ENCODE results near the gene KIF6.
"Not testable (repeated sequence)": the region's sequence is repeated elsewhere in the genome, so short reads cannot be mapped to it uniquely, and the experiment has no call there.

The KIF6 gene

GRCh38 chr6:39499053-39499452, 226.2 kb downstream of the KIF6 start:
- no peak for DNase-seq (ENCODE audit: low read depth)

GRCh38 chr6:39498096-39498495, 227.1 kb downstream of the KIF6 start:
- DNase-seq (ENCODE audit: low read depth) = no peak

GRCh38 chr6:39496915-39497314, 228.3 kb downstream of the KIF6 start:
- DNase-seq (ENCODE audit: low read depth) = no peak

- no peak for DNase-seq (ENCODE audit: low read depth)
Observed at GRCh38 chr6:39496456-39496855, 228.8 kb downstream of the KIF6 start.

- DNase-seq (ENCODE audit: low read depth) = no peak
Observed at GRCh38 chr6:39495640-39496039, 229.6 kb downstream of the KIF6 start.

GRCh38 chr6:39494998-39495397, 230.2 kb downstream of the KIF6 start:
- DNase-seq (ENCODE audit: low read depth) = no peak

GRCh38 chr6:39493777-39494176, 231.4 kb downstream of the KIF6 start:
- DNase-seq (ENCODE audit: low read depth) = no peak

GRCh38 chr6:39493174-39493573, 232.0 kb downstream of the KIF6 start:
- DNase-seq (ENCODE audit: low read depth) = no peak

GRCh38 chr6:39490108-39490507, 235.1 kb downstream of the KIF6 start:
- DNase-seq (ENCODE audit: low read depth) = no peak

- DNase-seq (ENCODE audit: low read depth) = no peak
Observed at GRCh38 chr6:39488255-39488879, 236.8 kb downstream of the KIF6 start.

- no peak for DNase-seq (ENCODE audit: low read depth)
Observed at GRCh38 chr6:39484276-39484675, 240.9 kb downstream of the KIF6 start.

- not testable (repeated sequence) for DNase-seq (ENCODE audit: low read depth)
Observed at GRCh38 chr6:39479819-39480218, 245.4 kb downstream of the KIF6 start.

- no peak for DNase-seq (ENCODE audit: low read depth)
Observed at GRCh38 chr6:39476670-39477069, 248.5 kb downstream of the KIF6 start.

GRCh38 chr6:39476151-39476550, 249.1 kb downstream of the KIF6 start:
- no peak for DNase-seq (ENCODE audit: low read depth)

- DNase-seq (ENCODE audit: low read depth) = no peak
Observed at GRCh38 chr6:39471954-39472659, 253.1 kb downstream of the KIF6 start.

- DNase-seq (ENCODE audit: low read depth) = no peak
Observed at GRCh38 chr6:39470506-39470905, 254.7 kb downstream of the KIF6 start.

GRCh38 chr6:39468385-39468784, 256.8 kb downstream of the KIF6 start:
- no peak for DNase-seq (ENCODE audit: low read depth)

- DNase-seq (ENCODE audit: low read depth) = no peak
Observed at GRCh38 chr6:39466631-39467030, 258.6 kb downstream of the KIF6 start.

- no peak for DNase-seq (ENCODE audit: low read depth)
Observed at GRCh38 chr6:39465539-39465938, 259.7 kb downstream of the KIF6 start.

- DNase-seq (ENCODE audit: low read depth) = no peak
Observed at GRCh38 chr6:39464067-39464466, 261.1 kb downstream of the KIF6 start.

GRCh38 chr6:39453956-39454524, 271.2 kb downstream of the KIF6 start:
- DNase-seq (ENCODE audit: low read depth) = no peak

GRCh38 chr6:39453241-39453640, 272.0 kb downstream of the KIF6 start:
- no peak for DNase-seq (ENCODE audit: low read depth)

- DNase-seq (ENCODE audit: low read depth) = no peak
Observed at GRCh38 chr6:39452306-39453145, 272.7 kb downstream of the KIF6 start.
